ENCODE measurements around the gene CASP12. TPM values are rescaled to one million over a fixed set of nuclear protein-coding genes. Genes with fewer than 3 reads are reported as not detected.

The CASP12 gene
- total RNA-seq, 1 experiment from 2014 or later = not detected

GRCh38 chr11:104844451-104844850 lies 53.8 kb downstream of the CASP12 start:
- Histone ChIP-seq H3K36me3 (ENCODE audit: insufficient read depth, low read length, poor library complexity, severe bottlenecking) (no peaks in the 10 kb centered on the region), H3K9me3 (ENCODE audit: low read depth, low read length, poor library complexity, severe bottlenecking) (no peaks in the 10 kb centered on the region), H3K27ac (ENCODE audit: low read depth, low read length, poor library complexity, severe bottlenecking) (no peak overlapping the region), H3K27me3 (replicated peaks; ENCODE audit: insufficient read depth, low read depth, low read length, poor library complexity) (no peaks in the 10 kb centered on the region), H3K4me1 (ENCODE audit: insufficient read depth, low read length, poor library complexity, severe bottlenecking) (no peaks in the 10 kb centered on the region), H3K4me3 (ENCODE audit: low read depth, low read length, poor library complexity, severe bottlenecking) (no peak overlapping the region)
- no peak for DNase-seq (ENCODE audit: low spot score)
- intact Hi-C loops (cut with micrococcal nuclease; ENCODE audit: unreplicated experiment) = no loop called here
- TF ChIP-seq CTCF (conservative IDR thresholded peaks at IDR 0.05; ENCODE audit: low read depth, low read length) (no peak), EZH2 (IDR thresholded peaks at IDR 0.05; ENCODE audit: borderline replicate concordance, low read depth, low read length, poor library complexity, severe bottlenecking) (no peak)
- POLR2A ChIA-PET (ENCODE audit: low non-redundant PET) = no interaction called here
- BruUV-seq (replicated peaks) = no TSS peak
- CTCF ChIA-PET = no interaction called here

- BruUV-seq (replicated peaks) = no TSS peak
- intact Hi-C loops (cut with micrococcal nuclease; ENCODE audit: unreplicated experiment) = no loop called here
- Histone ChIP-seq H3K27me3 (replicated peaks; ENCODE audit: insufficient read depth, low read depth, low read length, poor library complexity) (no peaks in the 10 kb centered on the region), H3K36me3 (ENCODE audit: insufficient read depth, low read length, poor library complexity, severe bottlenecking) (no peaks in the 10 kb centered on the region), H3K27ac (ENCODE audit: low read depth, low read length, poor library complexity, severe bottlenecking) (no peak overlapping the region), H3K9me3 (ENCODE audit: low read depth, low read length, poor library complexity, severe bottlenecking) (no peaks in the 10 kb centered on the region), H3K4me3 (ENCODE audit: low read depth, low read length, poor library complexity, severe bottlenecking) (no peak overlapping the region), H3K4me1 (ENCODE audit: insufficient read depth, low read length, poor library complexity, severe bottlenecking) (no peaks in the 10 kb centered on the region)
- POLR2A ChIA-PET (ENCODE audit: low non-redundant PET) = no interaction called here
- DNase-seq (ENCODE audit: low spot score) = no peak
- TF ChIP-seq EZH2 (IDR thresholded peaks at IDR 0.05; ENCODE audit: borderline replicate concordance, low read depth, low read length, poor library complexity, severe bottlenecking) = no peak
- TF ChIP-seq CTCF (conservative IDR thresholded peaks at IDR 0.05; ENCODE audit: low read depth, low read length) = no peak
- CTCF ChIA-PET = no interaction called here
Observed at GRCh38 chr11:104843150-104843836, 55.0 kb downstream of the CASP12 start.

GRCh38 chr11:104841973-104842525 lies 56.2 kb downstream of the CASP12 start:
- Histone ChIP-seq H3K27me3 (replicated peaks; ENCODE audit: insufficient read depth, low read depth, low read length, poor library complexity) (no peaks in the 10 kb centered on the region), H3K4me1 (ENCODE audit: insufficient read depth, low read length, poor library complexity, severe bottlenecking) (no peaks in the 10 kb centered on the region), H3K4me3 (ENCODE audit: low read depth, low read length, poor library complexity, severe bottlenecking) (no peak overlapping the region), H3K9me3 (ENCODE audit: low read depth, low read length, poor library complexity, severe bottlenecking) (no peaks in the 10 kb centered on the region), H3K27ac (ENCODE audit: low read depth, low read length, poor library complexity, severe bottlenecking) (no peak overlapping the region), H3K36me3 (ENCODE audit: insufficient read depth, low read length, poor library complexity, severe bottlenecking) (no peaks in the 10 kb centered on the region)
- POLR2A ChIA-PET (ENCODE audit: low non-redundant PET) = no interaction called here
- TF ChIP-seq CTCF (conservative IDR thresholded peaks at IDR 0.05; ENCODE audit: low read depth, low read length) (no peak), EZH2 (IDR thresholded peaks at IDR 0.05; ENCODE audit: borderline replicate concordance, low read depth, low read length, poor library complexity, severe bottlenecking) (no peak)
- DNase-seq (ENCODE audit: low spot score) = no peak
- CTCF ChIA-PET = no interaction called here
- intact Hi-C loops (cut with micrococcal nuclease; ENCODE audit: unreplicated experiment) = no loop called here
- BruUV-seq (replicated peaks) = no TSS peak
